GM12891 (cell line): ENCODE data around the gene FGF14.

Experiments
- POLR2A ChIP-seq: IDR thresholded peaks from 2 replicates; pipeline ENCODE4 v1.6.1; 2011; ENCODE audit warnings: low read depth, low read length, control low read depth
- POLR2AphosphoS5 ChIP-seq: IDR thresholded peaks from 2 replicates; pipeline ENCODE4 v1.6.1; 2011; ENCODE audit warnings: low read depth, low read length, control low read depth
- POU2F2 ChIP-seq: IDR thresholded peaks from 2 replicates; pipeline ENCODE4 v1.6.1; 2011; ENCODE audit warnings: low read depth, mild to moderate bottlenecking, control low read depth, low read length, moderate library complexity
- TAF1 ChIP-seq: IDR thresholded peaks from 2 replicates; pipeline ENCODE4 v1.6.1; 2011; ENCODE audit warnings: low read depth, low read length, control low read depth

DNA sequence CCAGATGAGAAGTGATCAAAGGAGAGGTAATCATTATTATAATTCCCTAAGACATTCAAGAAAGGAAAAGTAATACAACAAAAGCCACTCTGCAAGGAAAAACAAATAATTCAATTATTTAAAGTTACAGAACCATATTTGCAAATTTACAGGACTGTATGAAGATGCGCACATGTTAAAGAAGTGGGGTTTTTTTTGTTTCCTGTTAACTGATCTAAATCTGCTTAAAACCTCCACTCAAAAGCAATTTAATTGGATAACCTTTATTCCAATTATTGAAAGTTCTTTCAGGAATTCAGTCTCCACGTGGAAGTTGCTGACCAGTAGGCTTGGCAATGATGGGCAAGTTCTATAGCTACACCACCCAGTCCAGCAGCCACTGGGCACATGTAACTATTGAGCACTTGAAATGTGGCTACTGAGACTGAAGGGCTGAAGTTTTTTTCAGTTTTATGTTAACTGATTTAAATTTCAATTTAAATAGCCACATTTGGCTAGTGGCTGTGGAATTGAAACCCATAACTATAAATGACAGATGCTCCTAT is 232.3 kb downstream of the FGF14 start:
- no peak for TF ChIP-seq POLR2A
- no peak for TF ChIP-seq POLR2AphosphoS5
- no peak for TF ChIP-seq TAF1
- no peak for TF ChIP-seq POU2F2
